Spleen (tissue), 11 donors: ENCODE results near the gene OCEL1. TPM values are rescaled to one million over a fixed set of nuclear protein-coding genes. Genes with fewer than 3 reads are reported as not detected.

ENCODE experiments used
- DNase-seq: peaks from one replicate; pipeline ENCODE4 v3.0.0-alpha.2; 2020
- H3K27ac ChIP-seq, 8 donors: fragments of 200-600 bp; sonication (generic) in 7 of 8; 1 replicate in 4 of 8; 2 replicates in 4 of 8; pipeline versions ENCODE4 v1.5.0 to v1.8.0; 2016 to 2021; ENCODE audit warnings: inconsistent platforms in 4 of 8, mild to moderate bottlenecking in 4 of 8, moderate library complexity in 1 of 8
- H3K27me3 ChIP-seq, 7 donors: fragments of 200-600 bp; sonication (generic) in 6 of 7; replicated peaks in 1 of 7; 1 replicate in 4 of 7; 2 replicates in 3 of 7; pipeline versions ENCODE4 v1.5.0 to v1.8.0; 2016 to 2021; ENCODE audit warnings: inconsistent platforms in 3 of 7, mild to moderate bottlenecking in 1 of 7
- H3K36me3 ChIP-seq, 6 donors: fragments of 200-600 bp; sonication (generic) in 5 of 6; 1 replicate in 4 of 6; 2 replicates in 2 of 6; pipeline versions ENCODE4 v1.5.0 to v1.8.0; 2016 to 2021; ENCODE audit warnings: inconsistent platforms in 2 of 6
- H3K4me1 ChIP-seq, 6 donors: fragments of 200-600 bp; sonication (generic) in 5 of 6; 1 replicate in 3 of 6; 2 replicates in 3 of 6; pipeline versions ENCODE4 v1.5.0 to v1.8.0; 2016 to 2021; ENCODE audit warnings: inconsistent platforms in 3 of 6
- H3K4me3 ChIP-seq, 8 donors: fragments of 200-600 bp; sonication (generic) in 7 of 8; 1 replicate in 4 of 8; 2 replicates in 4 of 8; pipeline versions ENCODE4 v1.5.0 to v1.8.0; 2016 to 2021; ENCODE audit warnings: inconsistent platforms in 4 of 8, mild to moderate bottlenecking in 4 of 8, moderate library complexity in 2 of 8
- H3K9me3 ChIP-seq, 8 donors: fragments of 200-600 bp; sonication (generic) in 7 of 8; 1 replicate in 4 of 8; 2 replicates in 4 of 8; pipeline versions ENCODE4 v1.5.0 to v1.8.0; 2016 to 2021; ENCODE audit warnings: inconsistent platforms in 4 of 8
- POLR2A ChIP-seq, 3 donors: fragments of 450-650 bp; IDR thresholded peaks; one replicate each; pipeline ENCODE4 v1.5.1; 2017; ENCODE audit warnings: antibody characterized with exemption in 3 of 3, mild to moderate bottlenecking in 1 of 3
- POLR2AphosphoS5 ChIP-seq, 3 donors: sonication (generic); formaldehyde crosslinking; IDR thresholded peaks; one replicate each; pipeline ENCODE4 v1.5.1; 2017; ENCODE audit warnings: antibody characterized with exemption in 3 of 3
- WGBS, 5 donors: extraction: QIAGEN DNeasy Blood & Tissue Kit in 3 of 5; methylation state at CpG; one replicate each; pipeline versions ENCODE4 v1.1.5 to v1.1.7; 2013 to 2018; 5-methylcytosine and 5-hydroxymethylcytosine counted together
- intact Hi-C: fragments of 100-400 bp; cut with DNase I; formaldehyde crosslinking; loops from one replicate; pipeline ENCODE4 v1.15.0; 2023; ENCODE audit warnings: low total_unique reads
- polyA plus RNA-seq, 3 donors: library from polyadenylated mRNA; stranded (reverse); fragments of 200-250 nt; gene quantifications; one replicate each; pipeline ENCODE4 v1.2.1, GENCODE V29; 2013
- total RNA-seq, 7 donors: library from RNA; depleted of rRNA in 3 of 7; stranded (reverse); fragments of >200 nt in 3 of 7; fragmentation: NEBNext Ultra II Directional in 4 of 7; extraction: Animal tissue kit (Norgen Biotek cat#: 25700) in 4 of 7; gene quantifications; one replicate each; pipeline versions ENCODE4 v1.1.0 to v1.2.1, GENCODE V29; 2016 to 2021
- TF ChIP-seq, protein P1 (sequence below), 11 experiments: fragments of 200-600 bp in 7 of 11; fragments of 450-650 bp in 4 of 11; sonication (generic) in 4 of 11; IDR thresholded peaks in 8 of 11; conservative IDR thresholded peaks in 3 of 11; 1 replicate in 7 of 11; 2 replicates in 4 of 11; pipeline versions ENCODE4 v1.4.0 to v1.8.0; 2016 to 2021; ENCODE audit warnings: antibody characterized with exemption in 11 of 11, inconsistent platforms in 4 of 11, mild to moderate bottlenecking in 1 of 11
- donor health status: healthy with polysubstance abuse.
- donor health status: DM: no; HTN: no; CAD: no; lungs with moderate emphysema.
- donor health status: DM: no; HTN: no; CAD: no.
- donor health status: Bipolar disorder and iron deficiency.
- donor health status: healthy.
- donor health status: DM: no; HTN: no; CAD: no.
- donor health status: DM: yes; HTN: yes; CAD: no.

The OCEL1 gene
- total and polyA plus RNA-seq, 10 donors: 7.7 to 31.8 (median 24.8) TPM

DNA sequence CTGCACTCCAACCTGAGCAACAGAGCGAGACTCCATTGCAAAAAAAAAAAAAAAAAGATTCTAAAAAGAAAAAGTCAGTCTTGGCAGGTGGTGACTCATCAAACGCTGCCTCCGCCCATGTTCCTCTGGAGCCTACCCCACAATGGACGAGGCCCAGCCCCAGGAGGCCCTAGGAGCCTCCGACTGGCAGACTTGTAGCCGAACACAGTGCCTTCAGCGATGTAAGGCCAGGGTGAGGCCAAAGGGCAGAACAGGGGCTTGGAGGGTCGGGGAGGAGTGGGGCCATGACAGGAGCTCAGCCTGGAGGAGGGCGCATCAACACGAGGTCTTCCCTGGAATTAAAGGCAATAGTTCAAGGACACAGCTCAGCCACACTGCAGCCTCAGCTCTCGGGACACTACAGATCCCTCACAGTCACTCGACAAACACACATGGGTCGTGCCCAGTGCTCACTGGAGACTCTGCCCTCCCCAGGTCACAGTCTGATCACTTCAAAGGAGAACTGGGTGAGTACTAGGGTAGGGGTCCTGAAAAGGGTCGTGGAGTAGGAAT lies 5.7 kb upstream of the OCEL1 start:
- Histone ChIP-seq H3K4me3 (no peak overlapping the region), H3K9me3 (no peaks in the 10 kb centered on the region), H3K4me1 (peaks cover 0 to 19% (median 9%) of the 10 kb centered on the region in 6 donors), H3K27me3 (no peaks in the 10 kb centered on the region), H3K27ac (no peak overlapping the region), H3K36me3 (peaks cover 0 to 43% (median 25%) of the 10 kb centered on the region in 6 donors)
- intact Hi-C loops: no loop called here
- DNase-seq: no peak
- TF ChIP-seq, protein P1, sequence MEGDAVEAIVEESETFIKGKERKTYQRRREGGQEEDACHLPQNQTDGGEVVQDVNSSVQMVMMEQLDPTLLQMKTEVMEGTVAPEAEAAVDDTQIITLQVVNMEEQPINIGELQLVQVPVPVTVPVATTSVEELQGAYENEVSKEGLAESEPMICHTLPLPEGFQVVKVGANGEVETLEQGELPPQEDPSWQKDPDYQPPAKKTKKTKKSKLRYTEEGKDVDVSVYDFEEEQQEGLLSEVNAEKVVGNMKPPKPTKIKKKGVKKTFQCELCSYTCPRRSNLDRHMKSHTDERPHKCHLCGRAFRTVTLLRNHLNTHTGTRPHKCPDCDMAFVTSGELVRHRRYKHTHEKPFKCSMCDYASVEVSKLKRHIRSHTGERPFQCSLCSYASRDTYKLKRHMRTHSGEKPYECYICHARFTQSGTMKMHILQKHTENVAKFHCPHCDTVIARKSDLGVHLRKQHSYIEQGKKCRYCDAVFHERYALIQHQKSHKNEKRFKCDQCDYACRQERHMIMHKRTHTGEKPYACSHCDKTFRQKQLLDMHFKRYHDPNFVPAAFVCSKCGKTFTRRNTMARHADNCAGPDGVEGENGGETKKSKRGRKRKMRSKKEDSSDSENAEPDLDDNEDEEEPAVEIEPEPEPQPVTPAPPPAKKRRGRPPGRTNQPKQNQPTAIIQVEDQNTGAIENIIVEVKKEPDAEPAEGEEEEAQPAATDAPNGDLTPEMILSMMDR (IDR thresholded peaks at IDR 0.05 in 8 of 11, conservative IDR thresholded peaks at IDR 0.05 in 3 of 11): no peak
- TF ChIP-seq POLR2A (IDR thresholded peaks at IDR 0.05) (no peak), POLR2AphosphoS5 (IDR thresholded peaks at IDR 0.05) (peak in 1 of 3 donors; percentile 31)
- WGBS, 5 donors: 50 to 65% (median 62%) methylated on average over 11 to 14 of the region's 14 CpGs

GRCh38 chr19:17225053-17225452 lies 973 bp upstream of the OCEL1 start:
- TF ChIP-seq, protein P1 (IDR thresholded peaks at IDR 0.05 in 8 of 11, conservative IDR thresholded peaks at IDR 0.05 in 3 of 11): no peak
- TF ChIP-seq POLR2A (IDR thresholded peaks at IDR 0.05): no peak
- no peak for TF ChIP-seq POLR2AphosphoS5 (IDR thresholded peaks at IDR 0.05)
- intact Hi-C loops: no loop called here
- Histone ChIP-seq H3K27me3 (no peaks in the 10 kb centered on the region), H3K27ac (peak overlapping the region in 1 of 8 donors; percentile 96), H3K36me3 (peaks cover 0 to 25% (median 4%) of the 10 kb centered on the region in 6 donors), H3K4me1 (peaks cover 9 to 31% (median 19%) of the 10 kb centered on the region in 6 donors), H3K9me3 (no peaks in the 10 kb centered on the region), H3K4me3 (no peak overlapping the region)
- 85 to 94% (median 88%) methylated on average over 10 of the region's 10 CpGs for WGBS, 5 donors
- DNase-seq: no peak

DNA sequence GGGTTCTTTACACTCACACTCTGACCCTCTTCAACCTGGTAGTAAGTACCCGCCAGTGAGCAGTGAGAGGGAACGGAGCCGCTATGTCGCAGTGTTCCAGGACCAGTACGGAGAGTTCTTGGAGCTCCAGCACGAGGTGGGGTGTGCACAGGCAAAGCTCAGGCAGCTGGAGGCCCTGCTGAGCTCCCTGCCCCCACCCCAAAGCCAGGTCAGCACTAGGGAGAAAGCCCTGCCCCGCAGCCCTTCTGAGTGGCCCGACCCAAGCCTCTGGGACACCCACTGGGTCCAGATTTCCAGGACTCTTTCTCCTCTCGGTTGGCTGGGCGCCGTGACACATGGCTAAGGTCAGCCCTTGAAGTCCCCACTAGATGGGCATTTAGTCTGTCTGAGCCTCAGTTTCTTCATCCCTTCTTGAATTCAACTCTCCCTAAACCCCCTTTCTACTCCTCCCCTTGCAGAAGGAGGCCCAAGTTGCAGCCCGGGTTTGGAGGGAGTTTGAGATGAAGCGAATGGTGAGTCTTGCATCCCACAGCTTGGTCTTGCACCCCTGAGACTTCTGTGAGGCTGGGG lies 1.9 kb downstream of the OCEL1 start:
- Histone ChIP-seq H3K4me3 (no peak overlapping the region), H3K27ac (no peak overlapping the region), H3K9me3 (no peaks in the 10 kb centered on the region), H3K27me3 (no peaks in the 10 kb centered on the region), H3K4me1 (peaks cover 9 to 31% (median 19%) of the 10 kb centered on the region in 6 donors), H3K36me3 (peaks cover 0 to 50% (median 10%) of the 10 kb centered on the region in 6 donors)
- no peak for TF ChIP-seq POLR2A (IDR thresholded peaks at IDR 0.05)
- TF ChIP-seq, protein P1 (IDR thresholded peaks at IDR 0.05 in 8 of 11, conservative IDR thresholded peaks at IDR 0.05 in 3 of 11): no peak
- no peak for TF ChIP-seq POLR2AphosphoS5 (IDR thresholded peaks at IDR 0.05)
- intact Hi-C loops: no loop called here
- no peak for DNase-seq
- 85 to 93% (median 92%) methylated on average over 12 to 13 of the region's 13 CpGs for WGBS, 5 donors

DNA sequence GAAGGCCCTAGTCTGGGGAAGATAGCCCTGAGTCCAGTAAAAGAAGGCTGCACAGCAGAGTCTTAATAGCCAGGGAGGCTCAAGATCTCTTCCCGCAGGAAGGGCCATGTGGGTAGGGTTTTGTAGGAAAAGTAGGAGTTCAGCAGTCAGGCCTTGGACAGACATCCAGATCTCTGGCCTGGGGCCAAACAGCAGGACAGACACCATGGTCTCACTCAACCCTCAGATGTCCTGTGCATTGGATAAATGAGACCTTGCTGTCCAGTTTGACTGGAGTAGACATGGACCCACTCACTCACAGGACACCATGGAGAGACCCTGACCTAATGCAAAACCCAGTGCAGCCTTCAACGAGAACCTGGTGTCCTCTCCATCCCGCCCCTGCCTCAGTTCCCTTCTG lies 3.9 kb downstream of the OCEL1 start:
- H3K9me3 ChIP-seq: no peaks in the 10 kb centered on the region
- TF ChIP-seq, protein P1 (IDR thresholded peaks at IDR 0.05 in 8 of 11, conservative IDR thresholded peaks at IDR 0.05 in 3 of 11): no peak
- no peak for TF ChIP-seq POLR2A (IDR thresholded peaks at IDR 0.05)
- no peak for TF ChIP-seq POLR2AphosphoS5 (IDR thresholded peaks at IDR 0.05)
- 89 to 98% (median 95%) methylated on average over 3 of the region's 3 CpGs for WGBS, 5 donors
- no peak overlapping the region for H3K4me3 ChIP-seq
- no peaks in the 10 kb centered on the region for H3K27me3 ChIP-seq
- DNase-seq: no peak
- peaks cover 13 to 36% (median 31%) of the 10 kb centered on the region in 6 donors for H3K4me1 ChIP-seq
- H3K27ac ChIP-seq: no peak overlapping the region
- intact Hi-C loops: no loop called here
- peaks cover 0 to 50% (median 10%) of the 10 kb centered on the region in 6 donors for H3K36me3 ChIP-seq
